HepG2 (cell line): ENCODE measurements around the gene MFSD11. TPM values are rescaled to one million over a fixed set of nuclear protein-coding genes. Genes with fewer than 3 reads are reported as not detected.

Experiments used
- HBP1 ChIP-seq: IDR thresholded peaks from 2 replicates; pipeline ENCODE4 v1.6.1; 2016; ENCODE audit warnings: low read depth, control low read depth
- HIC2 ChIP-seq: sonication (generic); formaldehyde crosslinking; IDR thresholded peaks from 2 replicates; pipeline ENCODE4 v1.9.0; 2022; ENCODE audit warnings: low read depth, missing genetic modification reagents
- KLF12 ChIP-seq: sonication (generic); formaldehyde crosslinking; IDR thresholded peaks from 2 replicates; pipeline ENCODE4 v1.4.0; 2020; ENCODE audit warnings: missing genetic modification reagents, borderline replicate concordance
- NFYB ChIP-seq: sonication (generic); formaldehyde crosslinking; IDR thresholded peaks from 2 replicates; pipeline ENCODE4 v1.4.0; 2020; ENCODE audit warnings: missing genetic modification reagents
- NKX3-1 ChIP-seq: sonication (generic); formaldehyde crosslinking; IDR thresholded peaks from 2 replicates; pipeline ENCODE4 v1.5.0; 2020; ENCODE audit warnings: missing genetic modification reagents
- THAP11 ChIP-seq: IDR thresholded peaks from 2 replicates; pipeline ENCODE4 v1.6.1; 2016; ENCODE audit warnings: missing biosample characterization, missing genetic modification reagents
- ZBTB2 ChIP-seq: sonication (generic); formaldehyde crosslinking; IDR thresholded peaks from 2 replicates; pipeline ENCODE4 v1.8.0; 2022; ENCODE audit warnings: low read depth, missing genetic modification reagents
- ZFY ChIP-seq: sonication (generic); formaldehyde crosslinking; IDR thresholded peaks from 2 replicates; pipeline ENCODE4 v1.4.0; 2020; ENCODE audit warnings: missing genetic modification reagents
- ZNF138 ChIP-seq: sonication (generic); formaldehyde crosslinking; IDR thresholded peaks from 2 replicates; pipeline ENCODE4 v1.5.0; 2020; ENCODE audit warnings: mild to moderate bottlenecking, low read depth, missing genetic modification reagents
- ZNF230 ChIP-seq: sonication (generic); formaldehyde crosslinking; IDR thresholded peaks from 2 replicates; pipeline ENCODE4 v1.4.0; 2020; ENCODE audit warnings: mild to moderate bottlenecking, missing genetic modification reagents
- ZNF282 ChIP-seq: fragments of 450-650 bp; IDR thresholded peaks from 2 replicates; pipeline ENCODE4 v1.6.1; 2018; ENCODE audit not compliant: partially characterized antibody
- ZNF512 ChIP-seq: sonication (generic); formaldehyde crosslinking; IDR thresholded peaks from 2 replicates; pipeline ENCODE4 v1.4.0; 2020; ENCODE audit warnings: mild to moderate bottlenecking, missing genetic modification reagents
- ZNF589 ChIP-seq: sonication (generic); formaldehyde crosslinking; conservative IDR thresholded peaks from 2 replicates; pipeline ENCODE4 v1.8.0; 2022; ENCODE audit warnings: mild to moderate bottlenecking, moderate library complexity, missing genetic modification reagents
- ZNF672 ChIP-seq: sonication (generic); formaldehyde crosslinking; IDR thresholded peaks from 2 replicates; pipeline ENCODE4 v1.8.1; 2022; ENCODE audit warnings: missing genetic modification reagents
- ZNF781 ChIP-seq: sonication (generic); formaldehyde crosslinking; IDR thresholded peaks from 2 replicates; pipeline ENCODE4 v1.5.1; 2020; ENCODE audit warnings: borderline replicate concordance, mild to moderate bottlenecking, missing genetic modification reagents; ENCODE audit errors: not compliant biosample characterization
- ZNF788 ChIP-seq: sonication (generic); formaldehyde crosslinking; IDR thresholded peaks from 2 replicates; pipeline ENCODE4 v1.5.0; 2020; ENCODE audit warnings: mild to moderate bottlenecking, missing genetic modification reagents, borderline replicate concordance
- ZNF816 ChIP-seq: sonication (generic); formaldehyde crosslinking; IDR thresholded peaks from 2 replicates; pipeline ENCODE4 v1.8.0; 2022; ENCODE audit warnings: missing genetic modification reagents, mild to moderate bottlenecking, borderline replicate concordance
- ZNF883 ChIP-seq: sonication (generic); formaldehyde crosslinking; IDR thresholded peaks from 2 replicates; pipeline ENCODE4 v1.5.1; 2020; ENCODE audit warnings: mild to moderate bottlenecking, missing genetic modification reagents; ENCODE audit errors: not compliant biosample characterization
- polyA plus RNA-seq, 8 experiments: library from polyadenylated mRNA; depleted of rRNA in 3 of 8; stranded (reverse) in 7 of 8; unstranded in 1 of 8; fragments of >200 nt; fragmentation: Illumina TruSeq in 4 of 8; extraction: Trizol in 4 of 8; gene quantifications; 2 replicates each; pipeline versions ENCODE4 v1.2.1 to v1.2.3, GENCODE V29; 2011 to 2016; ENCODE audit warnings: low read depth in 4 of 8, missing spikeins in 1 of 8, mixed read lengths in 1 of 8; ENCODE audit not compliant: insufficient read depth in 1 of 8
- total RNA-seq, 5 experiments: library from RNA; depleted of rRNA; stranded (reverse); fragments of >200 nt; fragmentation: Illumina TruSeq; extraction: Trizol; gene quantifications; 2 replicates each; pipeline ENCODE4 v1.2.3, GENCODE V29; 2016; ENCODE audit warnings: low read depth in 1 of 5

The MFSD11 gene
- total and polyA plus RNA-seq, 2 of the 13 experiments (the other 11 are each of a cell fraction or from before 2014, with no cell fraction given) = 26.1 to 36.3 TPM

GRCh38 chr17:76726776-76727718 is 10.9 kb upstream of the MFSD11 start, which contains the start of gene METTL23 (continued):
- TF ChIP-seq ZBTB2 (CRISPR knock-in tag) (peak; percentile 37; the same call in 1 of the 2 replicates), NKX3-1 (CRISPR knock-in tag) (peak; percentile 67), HIC2 (peak; percentile 37; the same call in 1 of the 2 replicates), ZNF282 (no peak), HBP1 (CRISPR knock-in tag) (peak; percentile 63; the same call in 1 of the 2 replicates), KLF12 (CRISPR knock-in tag) (peak; percentile 78), ZNF816 (CRISPR knock-in tag) (peak; percentile 98), ZNF672 (CRISPR knock-in tag) (peak; percentile 84; the same call in 1 of the 2 replicates), ZNF512 (CRISPR knock-in tag) (0 out of 2 replicates have a peak, but pooled peaks have one; percentile 34), NFYB (CRISPR knock-in tag) (no peak), ZNF781 (CRISPR knock-in tag) (peak; percentile 91), ZNF883 (CRISPR knock-in tag) (peak; percentile 39), ZNF230 (CRISPR knock-in tag) (0 out of 2 replicates have a peak, but pooled peaks have one; percentile 33), ZNF138 (CRISPR knock-in tag) (no peak; the same call in 1 of the 2 replicates), ZNF788 (CRISPR knock-in tag) (0 out of 2 replicates have a peak, but pooled peaks have one; percentile 6), THAP11 (CRISPR knock-in tag) (peak; percentile 15; the same call in 1 of the 2 replicates), ZNF589 (CRISPR knock-in tag) (peak; percentile 96), ZFY (CRISPR knock-in tag) (peak; percentile 48; the same call in 1 of the 2 replicates)
